ENCODE measurements around the gene RAB40C. TPM values are rescaled to one million over a fixed set of nuclear protein-coding genes. Genes with fewer than 3 reads are reported as not detected.

The RAB40C gene
- total RNA-seq, 1 experiment from 2014 or later: 22.5 TPM

GRCh38 chr16:582218-582613, 7.7 kb upstream of the RAB40C start:
- H3K9me3 Mint-ChIP-seq: no peaks in the 10 kb centered on the region

GRCh38 chr16:582614-583331, 7.1 kb upstream of the RAB40C start:
- H3K9me3 Mint-ChIP-seq: no peaks in the 10 kb centered on the region
- CTCF ChIA-PET: interaction anchor here (0.6 to 2.8 kb wide), 32 partner anchors 11 to 304 kb away, joined by 3 to 12 read pairs (median 4); partner anchors contain the start of genes CAPN15, DECR2, MCRIP2 and METTL26
- peak; percentile 24 for DNase-seq (ENCODE audit: low spot score)
- TF ChIP-seq MXD4 (CRISPR knock-in tag; IDR thresholded peaks at IDR 0.05; ENCODE audit: borderline replicate concordance) (no peak), FOXP4 (CRISPR knock-in tag; IDR thresholded peaks at IDR 0.05) (no peak), HMGA2 (CRISPR knock-in tag; IDR thresholded peaks at IDR 0.05) (no peak)
- TF ChIP-seq, protein P1, sequence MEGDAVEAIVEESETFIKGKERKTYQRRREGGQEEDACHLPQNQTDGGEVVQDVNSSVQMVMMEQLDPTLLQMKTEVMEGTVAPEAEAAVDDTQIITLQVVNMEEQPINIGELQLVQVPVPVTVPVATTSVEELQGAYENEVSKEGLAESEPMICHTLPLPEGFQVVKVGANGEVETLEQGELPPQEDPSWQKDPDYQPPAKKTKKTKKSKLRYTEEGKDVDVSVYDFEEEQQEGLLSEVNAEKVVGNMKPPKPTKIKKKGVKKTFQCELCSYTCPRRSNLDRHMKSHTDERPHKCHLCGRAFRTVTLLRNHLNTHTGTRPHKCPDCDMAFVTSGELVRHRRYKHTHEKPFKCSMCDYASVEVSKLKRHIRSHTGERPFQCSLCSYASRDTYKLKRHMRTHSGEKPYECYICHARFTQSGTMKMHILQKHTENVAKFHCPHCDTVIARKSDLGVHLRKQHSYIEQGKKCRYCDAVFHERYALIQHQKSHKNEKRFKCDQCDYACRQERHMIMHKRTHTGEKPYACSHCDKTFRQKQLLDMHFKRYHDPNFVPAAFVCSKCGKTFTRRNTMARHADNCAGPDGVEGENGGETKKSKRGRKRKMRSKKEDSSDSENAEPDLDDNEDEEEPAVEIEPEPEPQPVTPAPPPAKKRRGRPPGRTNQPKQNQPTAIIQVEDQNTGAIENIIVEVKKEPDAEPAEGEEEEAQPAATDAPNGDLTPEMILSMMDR (IDR thresholded peaks at IDR 0.05): no peak
- TF ChIP-seq, protein P2, sequence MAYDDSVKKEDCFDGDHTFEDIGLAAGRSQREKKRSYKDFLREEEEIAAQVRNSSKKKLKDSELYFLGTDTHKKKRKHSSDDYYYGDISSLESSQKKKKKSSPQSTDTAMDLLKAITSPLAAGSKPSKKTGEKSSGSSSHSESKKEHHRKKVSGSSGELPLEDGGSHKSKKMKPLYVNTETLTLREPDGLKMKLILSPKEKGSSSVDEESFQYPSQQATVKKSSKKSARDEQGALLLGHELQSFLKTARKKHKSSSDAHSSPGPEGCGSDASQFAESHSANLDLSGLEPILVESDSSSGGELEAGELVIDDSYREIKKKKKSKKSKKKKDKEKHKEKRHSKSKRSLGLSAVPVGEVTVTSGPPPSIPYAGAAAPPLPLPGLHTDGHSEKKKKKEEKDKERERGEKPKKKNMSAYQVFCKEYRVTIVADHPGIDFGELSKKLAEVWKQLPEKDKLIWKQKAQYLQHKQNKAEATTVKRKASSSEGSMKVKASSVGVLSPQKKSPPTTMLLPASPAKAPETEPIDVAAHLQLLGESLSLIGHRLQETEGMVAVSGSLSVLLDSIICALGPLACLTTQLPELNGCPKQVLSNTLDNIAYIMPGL (CRISPR knock-in tag; IDR thresholded peaks at IDR 0.05): no peak

More at GRCh38 chr16:582218-582613, 7.7 kb upstream of the RAB40C start:
- Mint-ChIP-seq H3K27me3 (ENCODE audit: low read depth) (peaks cover 21% of the 10 kb centered on the region), H3K4me1 (peaks cover 6% of the 10 kb centered on the region; the same call in 1 of the 2 replicates), H3K27ac (no peak overlapping the region), H3K36me3 (no peaks in the 10 kb centered on the region), H3K4me3 (no peak overlapping the region)
- no peak for TF ChIP-seq SOX15 (CRISPR knock-in tag; IDR thresholded peaks at IDR 0.05)
- no peak for TF ChIP-seq ZNF138 (CRISPR knock-in tag; conservative IDR thresholded peaks at IDR 0.05)
- TF ChIP-seq, protein P1 (IDR thresholded peaks at IDR 0.05): no peak
- TF ChIP-seq STAT6 (CRISPR knock-in tag; conservative IDR thresholded peaks at IDR 0.05; ENCODE audit: low read depth): no peak
- TF ChIP-seq TEAD4 (CRISPR knock-in tag; IDR thresholded peaks at IDR 0.05): no peak
- no peak for TF ChIP-seq IRF1 (CRISPR knock-in tag; IDR thresholded peaks at IDR 0.05)
- no peak for TF ChIP-seq USF1 (CRISPR knock-in tag; IDR thresholded peaks at IDR 0.05)
- no peak for TF ChIP-seq ZNF671 (CRISPR knock-in tag; IDR thresholded peaks at IDR 0.05)
- no peak for TF ChIP-seq MYBL2 (CRISPR knock-in tag; IDR thresholded peaks at IDR 0.05)
- no peak for TF ChIP-seq HMGA2 (CRISPR knock-in tag; IDR thresholded peaks at IDR 0.05)
- no peak for ATAC-seq
- POLR2A ChIA-PET: no interaction called here
- no peak for DNase-seq (ENCODE audit: low spot score)
- CTCF ChIA-PET: interaction anchor here (0.6 to 2.8 kb wide), 32 partner anchors 11 to 303 kb away, joined by 3 to 12 read pairs (median 4); partner anchors contain the start of genes CAPN15, DECR2, MCRIP2 and METTL26

More at GRCh38 chr16:582614-583331, 7.1 kb upstream of the RAB40C start:
- ATAC-seq: peak; percentile 6; the same call in 1 of the 2 replicates
- Mint-ChIP-seq H3K36me3 (peaks cover 2% of the 10 kb centered on the region), H3K27ac (no peak overlapping the region), H3K4me1 (peaks cover 9% of the 10 kb centered on the region), H3K27me3 (ENCODE audit: low read depth) (peaks cover 26% of the 10 kb centered on the region), H3K4me3 (no peak overlapping the region)
- POLR2A ChIA-PET: no interaction called here

Data from WTC11 (cell line).